ENCODE data around the gene TOMM40. TPM values are rescaled to one million over a fixed set of nuclear protein-coding genes. Genes with fewer than 3 reads are reported as not detected.

The TOMM40 gene
- total and polyA plus RNA-seq, 2 of the 13 experiments (the other 11 are each of a cell fraction or from before 2014, with no cell fraction given), result 72.0 to 110 TPM

DNA sequence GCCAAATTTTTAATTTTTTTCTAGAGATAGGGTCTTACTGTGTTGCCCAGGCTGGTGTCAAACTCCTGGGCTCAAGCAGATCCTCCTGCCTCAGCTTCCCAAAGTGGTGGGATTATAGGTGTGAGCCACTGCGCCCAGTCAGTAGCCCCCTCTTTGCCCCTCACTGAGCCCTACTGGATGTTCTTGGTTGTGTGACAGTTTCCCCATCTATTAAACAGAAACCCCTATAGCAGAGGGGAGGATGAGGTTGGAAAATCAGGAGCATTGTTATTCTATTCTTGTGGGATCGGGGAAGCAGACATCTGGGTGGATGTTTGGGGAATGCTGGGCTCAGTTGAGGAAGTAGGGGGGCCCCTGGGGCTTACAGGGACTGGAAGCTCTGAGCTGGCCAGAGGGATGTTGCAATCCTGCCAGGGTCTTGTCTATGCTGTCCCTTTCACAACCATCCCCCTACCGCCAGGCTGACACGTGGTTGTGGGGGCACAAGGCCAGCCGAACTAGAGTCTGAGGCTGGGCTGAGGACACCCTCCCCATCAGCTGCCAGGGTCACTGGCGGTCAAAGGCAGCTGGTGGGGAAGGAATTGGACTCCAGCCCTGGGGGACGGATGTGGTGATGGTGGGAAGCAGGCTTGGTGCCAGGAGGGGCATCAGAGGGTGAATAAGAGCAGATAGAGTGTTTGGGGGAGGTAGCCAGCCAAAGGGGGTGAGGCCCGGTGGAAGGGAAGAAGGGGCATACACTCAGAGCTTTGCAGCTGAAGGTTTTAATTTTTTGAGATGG is 34.2 kb downstream of the TOMM40 start (continued):
- TF ChIP-seq ZMAT5 (CRISPR knock-in tag; IDR thresholded peaks at IDR 0.05; ENCODE audit: borderline replicate concordance, low read depth) (no peak), HNRNPH1 (optimal IDR thresholded peaks at IDR 0.05; ENCODE audit: low read depth, low read length) (no peak), LCORL (IDR thresholded peaks at IDR 0.05) (peak; percentile 61; the same call in 1 of the 2 replicates), LCORL (CRISPR knock-in tag; IDR thresholded peaks at IDR 0.05) (peak; percentile 99), HMGXB3 (CRISPR knock-in tag; IDR thresholded peaks at IDR 0.05; ENCODE audit: borderline replicate concordance) (peak; percentile 93), TBP (CRISPR knock-in tag; IDR thresholded peaks at IDR 0.05) (no peak), ATF1 (CRISPR knock-in tag; IDR thresholded peaks at IDR 0.05) (peak; percentile 60), KLF11 (CRISPR knock-in tag; IDR thresholded peaks at IDR 0.05) (0 out of 2 replicates have a peak, but pooled peaks have one; percentile 40), MBNL3 (CRISPR knock-in tag; conservative IDR thresholded peaks at IDR 0.05) (no peak), KDM1A (CRISPR knock-in tag; IDR thresholded peaks at IDR 0.05) (0 out of 2 replicates have a peak, but pooled peaks have one; percentile 47), ZSCAN20 (CRISPR knock-in tag; IDR thresholded peaks at IDR 0.05; ENCODE audit: borderline replicate concordance) (no peak), YY1 (IDR thresholded peaks at IDR 0.05; ENCODE audit: insufficient read depth, insufficient replicate concordance, low read depth, low read length) (peak; percentile 44), ZBTB1 (CRISPR knock-in tag; IDR thresholded peaks at IDR 0.05; ENCODE audit: borderline replicate concordance) (no peak), ZNF543 (CRISPR knock-in tag; IDR thresholded peaks at IDR 0.05) (peak; percentile 93; the same call in 1 of the 2 replicates), ARHGAP35 (CRISPR knock-in tag; IDR thresholded peaks at IDR 0.05; ENCODE audit: borderline replicate concordance) (peak; percentile 91), ZNF768 (CRISPR knock-in tag; IDR thresholded peaks at IDR 0.05) (peak; percentile 63), ZBTB7B (CRISPR knock-in tag; IDR thresholded peaks at IDR 0.05) (peak; percentile 100)
- TF ChIP-seq, protein P1, sequence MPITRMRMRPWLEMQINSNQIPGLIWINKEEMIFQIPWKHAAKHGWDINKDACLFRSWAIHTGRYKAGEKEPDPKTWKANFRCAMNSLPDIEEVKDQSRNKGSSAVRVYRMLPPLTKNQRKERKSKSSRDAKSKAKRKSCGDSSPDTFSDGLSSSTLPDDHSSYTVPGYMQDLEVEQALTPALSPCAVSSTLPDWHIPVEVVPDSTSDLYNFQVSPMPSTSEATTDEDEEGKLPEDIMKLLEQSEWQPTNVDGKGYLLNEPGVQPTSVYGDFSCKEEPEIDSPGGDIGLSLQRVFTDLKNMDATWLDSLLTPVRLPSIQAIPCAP (CRISPR knock-in tag; IDR thresholded peaks at IDR 0.05; ENCODE audit: low read depth), result peak; percentile 77; the same call in 1 of the 2 replicates
- TF ChIP-seq, protein P2, sequence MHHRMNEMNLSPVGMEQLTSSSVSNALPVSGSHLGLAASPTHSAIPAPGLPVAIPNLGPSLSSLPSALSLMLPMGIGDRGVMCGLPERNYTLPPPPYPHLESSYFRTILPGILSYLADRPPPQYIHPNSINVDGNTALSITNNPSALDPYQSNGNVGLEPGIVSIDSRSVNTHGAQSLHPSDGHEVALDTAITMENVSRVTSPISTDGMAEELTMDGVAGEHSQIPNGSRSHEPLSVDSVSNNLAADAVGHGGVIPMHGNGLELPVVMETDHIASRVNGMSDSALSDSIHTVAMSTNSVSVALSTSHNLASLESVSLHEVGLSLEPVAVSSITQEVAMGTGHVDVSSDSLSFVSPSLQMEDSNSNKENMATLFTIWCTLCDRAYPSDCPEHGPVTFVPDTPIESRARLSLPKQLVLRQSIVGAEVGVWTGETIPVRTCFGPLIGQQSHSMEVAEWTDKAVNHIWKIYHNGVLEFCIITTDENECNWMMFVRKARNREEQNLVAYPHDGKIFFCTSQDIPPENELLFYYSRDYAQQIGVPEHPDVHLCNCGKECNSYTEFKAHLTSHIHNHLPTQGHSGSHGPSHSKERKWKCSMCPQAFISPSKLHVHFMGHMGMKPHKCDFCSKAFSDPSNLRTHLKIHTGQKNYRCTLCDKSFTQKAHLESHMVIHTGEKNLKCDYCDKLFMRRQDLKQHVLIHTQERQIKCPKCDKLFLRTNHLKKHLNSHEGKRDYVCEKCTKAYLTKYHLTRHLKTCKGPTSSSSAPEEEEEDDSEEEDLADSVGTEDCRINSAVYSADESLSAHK (CRISPR knock-in tag; IDR thresholded peaks at IDR 0.05; ENCODE audit: borderline replicate concordance), result no peak
- TF ChIP-seq, protein P3, sequence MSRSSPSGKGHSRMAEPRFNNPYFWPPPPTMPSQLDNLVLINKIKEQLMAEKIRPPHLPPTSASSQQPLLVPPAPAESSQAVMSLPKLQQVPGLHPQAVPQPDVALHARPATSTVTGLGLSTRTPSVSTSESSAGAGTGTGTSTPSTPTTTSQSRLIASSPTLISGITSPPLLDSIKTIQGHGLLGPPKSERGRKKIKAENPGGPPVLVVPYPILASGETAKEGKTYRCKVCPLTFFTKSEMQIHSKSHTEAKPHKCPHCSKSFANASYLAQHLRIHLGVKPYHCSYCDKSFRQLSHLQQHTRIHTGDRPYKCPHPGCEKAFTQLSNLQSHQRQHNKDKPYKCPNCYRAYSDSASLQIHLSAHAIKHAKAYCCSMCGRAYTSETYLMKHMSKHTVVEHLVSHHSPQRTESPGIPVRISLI (CRISPR knock-in tag; IDR thresholded peaks at IDR 0.05; ENCODE audit: borderline replicate concordance), result peak; percentile 89

All from HepG2 (cell line).